HCT116 (cell line): ENCODE results near the gene SMAD2. TPM values are rescaled to one million over a fixed set of nuclear protein-coding genes. Genes with fewer than 3 reads are reported as not detected.
A peak's percentile ranks its signal among the peaks of the same experiment; 100 is the strongest.

Experiments
- ATAC-seq: fragments of 200-7000 bp; cut with Tn5 transposase; 2 replicates; pipeline ENCODE4 v1.9.1; 2020; ENCODE audit warnings: mild to moderate bottlenecking, moderate library complexity
- BruUV-seq: library from RNA; stranded (reverse); fragments of 400-500 nt; replicated peaks from 2 replicates; lab custom pipeline; 2021; lab: Mats Ljungman, UMichigan
- CTCF ChIA-PET: fragments of 300-600 bp; sonication (Branson Sonifier 250); formaldehyde crosslinking; loops from one replicate; lab custom pipeline; 2021; ENCODE audit warnings: antibody characterized with exemption; lab: Charles Lee
- POLR2A ChIA-PET: fragments of 300-600, 350-600 bp; sonication (Branson Sonifier 250); formaldehyde crosslinking; loops from one replicate; lab custom pipeline; 2021; ENCODE audit warnings: antibody characterized with exemption; lab: Charles Lee
- RAD21 ChIA-PET, 2 experiments: fragments of 300-600 bp; sonication (Branson Sonifier 250); formaldehyde crosslinking; loops; one replicate each; lab custom pipeline; 2023; ENCODE audit warnings: low total read pairs in 2 of 2; ENCODE audit not compliant: uncharacterized antibody in 2 of 2, unreplicated experiment in 2 of 2, low non-redundant PET in 1 of 2; lab: Charles Lee
- DNase-seq: peaks from one replicate; pipeline ENCODE4 v3.0.0-alpha.2; 2010; ENCODE audit warnings: low read depth, low spot score
- H2AFZ ChIP-seq: fragments of 200-600 bp; shearing (Covaris generic), sonication (generic); 2 replicates; pipeline ENCODE4 v1.6.1; 2017; ENCODE audit warnings: low read depth, mixed run types, mixed read lengths, antibody characterized with exemption, low read length; ENCODE audit not compliant: poor library complexity, severe bottlenecking
- H3K27ac ChIP-seq: 2 replicates; pipeline ENCODE4 v1.5.1; 2012; ENCODE audit warnings: low read depth, low read length
- H3K27me3 ChIP-seq: fragments of 200-600 bp; sonication (generic); 2 replicates; pipeline ENCODE4 v1.6.1; 2016; ENCODE audit warnings: mixed run types, low read length, mixed read lengths; ENCODE audit not compliant: insufficient read depth
- H3K36me3 ChIP-seq, 2 experiments: fragments of 200-500 bp in 1 of 2; fragments of 200-600 bp in 1 of 2; sonication (Bioruptor generic) in 1 of 2; sonication (generic) in 1 of 2; 2 replicates each; pipeline versions ENCODE4 v1.5.1 to v1.6.1; 2014 to 2016; ENCODE audit warnings: low read length in 2 of 2, inconsistent platforms in 1 of 2, mixed read lengths in 1 of 2, mixed run types in 1 of 2; ENCODE audit not compliant: insufficient read depth in 2 of 2, control insufficient read depth in 1 of 2
- H3K4me1 ChIP-seq, 2 experiments: fragments of 200-600 bp in 1 of 2; sonication (generic) in 1 of 2; 2 replicates each; pipeline versions ENCODE4 v1.5.1 to v1.6.1; 2012 to 2017; ENCODE audit warnings: low read length in 2 of 2, inconsistent platforms in 1 of 2, mild to moderate bottlenecking in 1 of 2, mixed read lengths in 1 of 2, mixed run types in 1 of 2, moderate library complexity in 1 of 2; ENCODE audit not compliant: insufficient read depth in 2 of 2, control insufficient read depth in 1 of 2
- H3K4me2 ChIP-seq: fragments of 200-600 bp; sonication (generic); 2 replicates; pipeline ENCODE4 v1.6.1; 2017; ENCODE audit warnings: mixed run types, low read length, mixed read lengths
- H3K4me3 ChIP-seq, 2 experiments: fragments of 200-600 bp in 1 of 2; sonication (generic) in 1 of 2; replicated peaks in 1 of 2; 2 replicates each; pipeline ENCODE4 v1.5.1; 2011 to 2016; ENCODE audit warnings: low read length in 2 of 2, control low read depth in 1 of 2, low read depth in 1 of 2, mild to moderate bottlenecking in 1 of 2, mixed read lengths in 1 of 2, mixed run types in 1 of 2
- H3K79me2 ChIP-seq: fragments of 200-600 bp; sonication (generic); 2 replicates; pipeline ENCODE4 v1.6.1; 2017; ENCODE audit warnings: mild to moderate bottlenecking, mixed run types, low read length, moderate library complexity, mixed read lengths; ENCODE audit not compliant: insufficient read depth
- H3K9ac ChIP-seq: fragments of 200-600 bp; sonication (generic); 2 replicates; pipeline ENCODE4 v1.6.1; 2016; ENCODE audit warnings: low read length, mixed read lengths
- H3K9me2 ChIP-seq: fragments of 200-600 bp; sonication (generic), shearing (Covaris generic); 2 replicates; pipeline ENCODE4 v1.6.1; 2017; ENCODE audit warnings: mixed run types, mild to moderate bottlenecking, moderate library complexity; ENCODE audit not compliant: insufficient read depth
- H3K9me3 ChIP-seq, 2 experiments: fragments of 200-500 bp in 1 of 2; fragments of 200-600 bp in 1 of 2; sonication (Bioruptor generic) in 1 of 2; sonication (generic) in 1 of 2; 2 replicates each; pipeline ENCODE4 v1.6.1; 2014 to 2017; ENCODE audit warnings: low read length in 2 of 2, mixed read lengths in 2 of 2, inconsistent platforms in 1 of 2, low read depth in 1 of 2, mild to moderate bottlenecking in 1 of 2, mixed run types in 1 of 2, moderate library complexity in 1 of 2; ENCODE audit not compliant: control insufficient read depth in 1 of 2, insufficient read depth in 1 of 2
- H4K20me1 ChIP-seq: fragments of 200-600 bp; sonication (generic), shearing (Covaris generic); 2 replicates; pipeline ENCODE4 v1.6.1; 2017; ENCODE audit warnings: mixed run types, mild to moderate bottlenecking, moderate library complexity; ENCODE audit not compliant: insufficient read depth
- ATF3 ChIP-seq: IDR thresholded peaks from 2 replicates; pipeline ENCODE4 v1.6.1; 2012
- CBX3 ChIP-seq: IDR thresholded peaks from 2 replicates; pipeline ENCODE4 v1.6.1; 2012; ENCODE audit warnings: low read depth
- CTCF ChIP-seq, 3 experiments: fragments of 200-600 bp in 1 of 3; sonication (generic) in 1 of 3; IDR thresholded peaks in 2 of 3; conservative IDR thresholded peaks in 1 of 3; 2 replicates each; pipeline ENCODE4 v1.5.1; 2012 to 2017; ENCODE audit warnings: low read depth in 2 of 3, low read length in 2 of 3, antibody characterized with exemption in 1 of 3, borderline replicate concordance in 1 of 3, control low read depth in 1 of 3, mild to moderate bottlenecking in 1 of 3, mixed read lengths in 1 of 3, mixed run types in 1 of 3, moderate library complexity in 1 of 3; ENCODE audit not compliant: insufficient read depth in 1 of 3
- EZH2phosphoT487 ChIP-seq: fragments of 200-600 bp; IDR thresholded peaks from 2 replicates; pipeline ENCODE4 v1.6.1; 2018; ENCODE audit warnings: antibody characterized with exemption, borderline replicate concordance
- POLR2AphosphoS5 ChIP-seq: IDR thresholded peaks from 2 replicates; pipeline ENCODE4 v1.6.1; 2011; ENCODE audit warnings: mild to moderate bottlenecking, low read depth, low read length, moderate library complexity
- SIN3A ChIP-seq: IDR thresholded peaks from 2 replicates; pipeline ENCODE4 v1.6.1; 2012; ENCODE audit warnings: low read depth
- SRF ChIP-seq: IDR thresholded peaks from 2 replicates; pipeline ENCODE4 v1.6.1; 2012; ENCODE audit warnings: low read depth
- ZFX ChIP-seq: fragments of 450-650 bp; IDR thresholded peaks from 2 replicates; pipeline ENCODE4 v1.6.1; 2017
- intact Hi-C: fragments of 100-400 bp; cut with micrococcal nuclease; formaldehyde crosslinking; loops from 2 replicates; pipeline ENCODE4 v1.10.0; 2022
- total RNA-seq: library from RNA; stranded (reverse); gene quantifications from one replicate; pipeline ENCODE4 v1.2.1, GENCODE V29; 2021; ENCODE audit not compliant: unreplicated experiment

The SMAD2 gene
- total RNA-seq, 1 experiment from 2014 or later = 130 TPM

DNA sequence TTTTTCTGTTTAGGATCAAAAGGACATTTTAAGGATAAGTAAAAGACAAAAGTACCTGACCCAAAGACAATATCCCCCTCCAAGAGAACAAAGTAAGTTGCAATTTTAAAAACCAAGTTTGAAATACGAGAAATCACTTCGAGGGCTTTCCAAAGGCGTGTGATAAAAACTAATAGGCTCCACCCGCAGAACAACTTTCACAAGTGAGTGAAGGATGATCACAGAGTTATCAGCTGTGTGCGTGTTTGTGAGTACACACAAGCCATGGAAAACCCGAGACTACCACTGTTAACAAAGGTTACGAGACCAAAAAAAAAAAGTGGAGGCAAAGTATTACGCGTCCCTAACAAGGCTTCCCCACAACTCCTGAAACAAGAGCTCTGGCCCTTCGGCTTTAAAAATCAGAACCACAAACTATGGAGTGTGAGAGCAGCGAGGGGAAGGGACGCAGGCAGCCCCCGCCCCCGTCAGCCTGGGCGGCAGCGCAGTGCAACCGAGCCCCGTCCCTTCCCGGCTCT, 719 bp downstream of the SMAD2 start:
- H4K20me1 ChIP-seq = peaks cover 3% of the 10 kb centered on the region; the same call in 1 of the 2 replicates
- POLR2A ChIA-PET = interaction anchor here (0.7 to 1.0 kb wide), 2 partner anchors 114 to 157 kb away, joined by 3 read pairs; no protein-coding TSS in a partner anchor
- peak overlapping the region; percentile 50 for H2AFZ ChIP-seq
- H3K79me2 ChIP-seq = peaks cover 55% of the 10 kb centered on the region
- CTCF ChIA-PET = no interaction called here
- peak overlapping the region; percentile 89 for H3K9ac ChIP-seq
- no peak for ATAC-seq
- H3K36me3 ChIP-seq = no peaks in the 10 kb centered on the region
- 0 out of 2 replicates have a peak, but pooled peaks have one; percentile 3 for TF ChIP-seq SIN3A
- no peak for TF ChIP-seq CBX3
- no peak for TF ChIP-seq ATF3
- TF ChIP-seq CTCF (IDR thresholded peaks at IDR 0.05 in 2 of 3, conservative IDR thresholded peaks at IDR 0.05 in 1 of 3; ENCODE audit: borderline replicate concordance in 1 of 3, insufficient read depth in 1 of 3, low read depth in 2 of 3, low read length in 2 of 3) = no peak
- no peak for TF ChIP-seq SRF
- no peak for TF ChIP-seq ZFX
- TF ChIP-seq POLR2AphosphoS5 = no peak
- no peak for TF ChIP-seq EZH2phosphoT487
- RAD21 ChIA-PET = no interaction called here
- H3K27me3 ChIP-seq = no peaks in the 10 kb centered on the region
- intact Hi-C loops = loop anchor here (2.0 kb wide), 1 partner anchor 73 kb away; no protein-coding TSS in a partner anchor
- H3K4me1 ChIP-seq = peaks cover 7 to 25% of the 10 kb centered on the region in 2 experiments
- no peaks in the 10 kb centered on the region for H3K9me3 ChIP-seq
- peak overlapping the region; percentile 97 for H3K27ac ChIP-seq
- BruUV-seq = TSS peak; percentile 52
- peak overlapping the region; percentile 81 for H3K4me2 ChIP-seq
- no peaks in the 10 kb centered on the region for H3K9me2 ChIP-seq
- peak overlapping the region; percentile 72 to 82 for H3K4me3 ChIP-seq
- DNase-seq = no peak
